ENCODE data around the gene GRK4. TPM values are rescaled to one million over a fixed set of nuclear protein-coding genes. Genes with fewer than 3 reads are reported as not detected.

The GRK4 gene
- total RNA-seq, 2 donors from 2014 or later: 7.0 to 8.2 TPM

GRCh38 chr4:2940267-2941137, 22.9 kb upstream of the GRK4 start:
- no peak overlapping the region for H3K27ac ChIP-seq
- peaks cover 77% of the 10 kb centered on the region for H3K36me3 ChIP-seq
- TF ChIP-seq CTCF (IDR thresholded peaks at IDR 0.05): no peak
- no peaks in the 10 kb centered on the region for H3K9me3 ChIP-seq
- peak; percentile 57 for DNase-seq (ENCODE audit: low spot score)
- no peak overlapping the region for H3K4me3 ChIP-seq
- H3K27me3 ChIP-seq: no peaks in the 10 kb centered on the region
- peaks cover 3 to 15% of the 10 kb centered on the region in 2 donors for H3K4me1 ChIP-seq

GRCh38 chr4:2941138-2942036, 22.0 kb upstream of the GRK4 start:
- no peak for TF ChIP-seq CTCF (IDR thresholded peaks at IDR 0.05)
- peaks cover 84% of the 10 kb centered on the region for H3K36me3 ChIP-seq
- no peak overlapping the region for H3K4me3 ChIP-seq
- no peaks in the 10 kb centered on the region for H3K27me3 ChIP-seq
- no peaks in the 10 kb centered on the region for H3K9me3 ChIP-seq
- peaks cover 0 to 6% of the 10 kb centered on the region in 2 donors for H3K4me1 ChIP-seq
- no peak overlapping the region for H3K27ac ChIP-seq
- DNase-seq (ENCODE audit: low spot score): peak; percentile 49

GRCh38 chr4:2942037-2942531, 21.3 kb upstream of the GRK4 start:
- Histone ChIP-seq H3K27me3 (no peaks in the 10 kb centered on the region), H3K9me3 (no peaks in the 10 kb centered on the region), H3K4me1 (peaks cover 0 to 3% of the 10 kb centered on the region in 2 donors), H3K27ac (no peak overlapping the region), H3K4me3 (no peak overlapping the region), H3K36me3 (peaks cover 91% of the 10 kb centered on the region)
- DNase-seq (ENCODE audit: low spot score): peak; percentile 43
- no peak for TF ChIP-seq CTCF (IDR thresholded peaks at IDR 0.05)

- no peaks in the 10 kb centered on the region for H3K4me1 ChIP-seq
- no peak overlapping the region for H3K27ac ChIP-seq
- DNase-seq (ENCODE audit: low spot score): no peak
- no peak for TF ChIP-seq CTCF (IDR thresholded peaks at IDR 0.05)
- H3K4me3 ChIP-seq: no peak overlapping the region
- no peaks in the 10 kb centered on the region for H3K9me3 ChIP-seq
- H3K27me3 ChIP-seq: no peaks in the 10 kb centered on the region
- H3K36me3 ChIP-seq: peaks cover 98% of the 10 kb centered on the region
Observed at GRCh38 chr4:2942532-2943363, 20.6 kb upstream of the GRK4 start.

GRCh38 chr4:2943364-2944090, 19.8 kb upstream of the GRK4 start:
- no peak for DNase-seq (ENCODE audit: low spot score)
- H3K4me3 ChIP-seq: no peak overlapping the region
- no peak for TF ChIP-seq CTCF (IDR thresholded peaks at IDR 0.05)
- H3K9me3 ChIP-seq: no peaks in the 10 kb centered on the region
- no peaks in the 10 kb centered on the region for H3K27me3 ChIP-seq
- no peak overlapping the region for H3K27ac ChIP-seq
- H3K4me1 ChIP-seq: no peaks in the 10 kb centered on the region
- H3K36me3 ChIP-seq: peaks cover 97% of the 10 kb centered on the region
